ENCODE data around the gene MINPP1.

The MINPP1 gene

GRCh38 chr10:87518937-87519336 is 14.2 kb downstream of the MINPP1 start:
- TF ChIP-seq Cebpa-rat (IDR thresholded peaks at IDR 0.05) = no peak
- Histone ChIP-seq H3K4me2 (no peak overlapping the region), H3K36me3 (peaks cover 44% of the 10 kb centered on the region)

GRCh38 chr10:87519582-87519981 is 14.9 kb downstream of the MINPP1 start:
- Histone ChIP-seq H3K27ac (no peak overlapping the region), H4K20me1 (no peaks in the 10 kb centered on the region), H3K27me3 (no peaks in the 10 kb centered on the region), H3K9ac (no peak overlapping the region), H3K4me2 (no peak overlapping the region), H3K4me3 (no peak overlapping the region), H3K9me3 (no peaks in the 10 kb centered on the region), H3K36me3 (peaks cover 42% of the 10 kb centered on the region), H3K4me1 (no peaks in the 10 kb centered on the region)
- TF ChIP-seq Cebpa-rat (IDR thresholded peaks at IDR 0.05) = no peak

More at GRCh38 chr10:87518937-87519336, 14.2 kb downstream of the MINPP1 start:
- Histone ChIP-seq H3K9ac (no peak overlapping the region), H3K4me1 (no peaks in the 10 kb centered on the region), H4K20me1 (no peaks in the 10 kb centered on the region), H3K27ac (no peak overlapping the region), H3K4me3 (no peak overlapping the region), H3K9me3 (no peaks in the 10 kb centered on the region), H3K27me3 (no peaks in the 10 kb centered on the region)

- H3K27me3 ChIP-seq = no peaks in the 10 kb centered on the region
These were observed 19.0 kb downstream of the MINPP1 start for GRCh38 chr10:87523731-87524130.

GRCh38 chr10:87524296-87524695 is 19.6 kb downstream of the MINPP1 start:
- H3K4me2 ChIP-seq = no peak overlapping the region
- H3K4me3 ChIP-seq = no peak overlapping the region
- peaks cover 19% of the 10 kb centered on the region for H3K9me3 ChIP-seq
- no peaks in the 10 kb centered on the region for H3K27me3 ChIP-seq
- H3K4me1 ChIP-seq = no peaks in the 10 kb centered on the region
- H3K27ac ChIP-seq = no peak overlapping the region
- H3K36me3 ChIP-seq = peaks cover 22% of the 10 kb centered on the region
- TF ChIP-seq Cebpa-rat (IDR thresholded peaks at IDR 0.05) = no peak
- H3K9ac ChIP-seq = no peak overlapping the region
- no peaks in the 10 kb centered on the region for H4K20me1 ChIP-seq

More at GRCh38 chr10:87523731-87524130, 19.0 kb downstream of the MINPP1 start:
- Histone ChIP-seq H3K4me2 (no peak overlapping the region), H3K9ac (no peak overlapping the region), H3K4me3 (no peak overlapping the region), H4K20me1 (no peaks in the 10 kb centered on the region), H3K4me1 (no peaks in the 10 kb centered on the region), H3K9me3 (peaks cover 19% of the 10 kb centered on the region), H3K36me3 (peaks cover 28% of the 10 kb centered on the region), H3K27ac (no peak overlapping the region)
- no peak for TF ChIP-seq Cebpa-rat (IDR thresholded peaks at IDR 0.05)

- Histone ChIP-seq H3K27ac (no peak overlapping the region), H3K4me1 (no peaks in the 10 kb centered on the region)
These were observed 27.4 kb downstream of the MINPP1 start for GRCh38 chr10:87531908-87532622.

GRCh38 chr10:87532696-87533095 is 28.0 kb downstream of the MINPP1 start:
- no peaks in the 10 kb centered on the region for H4K20me1 ChIP-seq
- no peaks in the 10 kb centered on the region for H3K4me1 ChIP-seq
- TF ChIP-seq Cebpa-rat (IDR thresholded peaks at IDR 0.05) = no peak
- H3K4me3 ChIP-seq = no peak overlapping the region
- no peak overlapping the region for H3K27ac ChIP-seq
- H3K9ac ChIP-seq = no peak overlapping the region
- no peaks in the 10 kb centered on the region for H3K27me3 ChIP-seq
- no peak overlapping the region for H3K4me2 ChIP-seq
- peaks cover 16% of the 10 kb centered on the region for H3K36me3 ChIP-seq
- H3K9me3 ChIP-seq = 0 out of 2 replicates have a peak, but pooled peaks cover 4% of the 10 kb centered on the region

More at GRCh38 chr10:87531908-87532622, 27.4 kb downstream of the MINPP1 start:
- TF ChIP-seq Cebpa-rat (IDR thresholded peaks at IDR 0.05) = no peak
- no peak overlapping the region for H3K4me3 ChIP-seq
- H3K4me2 ChIP-seq = no peak overlapping the region
- H3K9me3 ChIP-seq = peaks cover 6% of the 10 kb centered on the region; the same call in 1 of the 2 replicates
- peaks cover 16% of the 10 kb centered on the region for H3K36me3 ChIP-seq
- no peaks in the 10 kb centered on the region for H3K27me3 ChIP-seq
- H3K9ac ChIP-seq = no peak overlapping the region
- no peaks in the 10 kb centered on the region for H4K20me1 ChIP-seq

GRCh38 chr10:87534173-87534858 is 29.6 kb downstream of the MINPP1 start:
- no peaks in the 10 kb centered on the region for H3K27me3 ChIP-seq
- TF ChIP-seq Cebpa-rat (IDR thresholded peaks at IDR 0.05) = no peak
- H3K4me3 ChIP-seq = no peak overlapping the region
- H3K36me3 ChIP-seq = peaks cover 16% of the 10 kb centered on the region
- H3K27ac ChIP-seq = no peak overlapping the region
- H3K9ac ChIP-seq = no peak overlapping the region
- 0 out of 2 replicates have a peak, but pooled peaks cover 4% of the 10 kb centered on the region for H3K9me3 ChIP-seq
- no peaks in the 10 kb centered on the region for H3K4me1 ChIP-seq
- no peak overlapping the region for H3K4me2 ChIP-seq
- H4K20me1 ChIP-seq = no peaks in the 10 kb centered on the region

- no peak overlapping the region for H3K27ac ChIP-seq
- H3K4me2 ChIP-seq = no peak overlapping the region
These were observed 33.7 kb downstream of the MINPP1 start for GRCh38 chr10:87538092-87539015.

GRCh38 chr10:87541114-87541513 is 36.4 kb downstream of the MINPP1 start:
- H3K9ac ChIP-seq = no peak overlapping the region
- TF ChIP-seq Cebpa-rat (IDR thresholded peaks at IDR 0.05) = no peak
- H3K9me3 ChIP-seq = peaks cover 25% of the 10 kb centered on the region
- no peaks in the 10 kb centered on the region for H3K4me1 ChIP-seq
- H4K20me1 ChIP-seq = no peaks in the 10 kb centered on the region
- H3K27me3 ChIP-seq = no peaks in the 10 kb centered on the region
- H3K27ac ChIP-seq = no peak overlapping the region
- no peak overlapping the region for H3K4me3 ChIP-seq
- peaks cover 35% of the 10 kb centered on the region for H3K36me3 ChIP-seq
- H3K4me2 ChIP-seq = no peak overlapping the region

More at GRCh38 chr10:87538092-87539015, 33.7 kb downstream of the MINPP1 start:
- TF ChIP-seq Cebpa-rat (IDR thresholded peaks at IDR 0.05) = no peak
- H3K27me3 ChIP-seq = no peaks in the 10 kb centered on the region
- no peaks in the 10 kb centered on the region for H4K20me1 ChIP-seq
- H3K4me3 ChIP-seq = no peak overlapping the region
- H3K36me3 ChIP-seq = peaks cover 26% of the 10 kb centered on the region
- no peaks in the 10 kb centered on the region for H3K4me1 ChIP-seq
- peaks cover 20% of the 10 kb centered on the region for H3K9me3 ChIP-seq
- no peak overlapping the region for H3K9ac ChIP-seq

All from BLaER1 (cell line).